Colonic mucosa (tissue), 4 donors: ENCODE results near the gene GFRA1. TPM values are rescaled to one million over a fixed set of nuclear protein-coding genes. Genes with fewer than 3 reads are reported as not detected.

Source experiments
- DNase-seq: peaks from one replicate; pipeline ENCODE4 v3.0.0-alpha.2; 2020
- H3K27ac ChIP-seq: fragments of 200-600 bp; one replicate; pipeline ENCODE4 v1.8.0; 2021
- H3K27me3 ChIP-seq: fragments of 200-600 bp; one replicate; pipeline ENCODE4 v1.8.0; 2021
- H3K36me3 ChIP-seq: fragments of 200-600 bp; one replicate; pipeline ENCODE4 v1.8.0; 2021
- H3K4me1 ChIP-seq: fragments of 200-600 bp; one replicate; pipeline ENCODE4 v1.8.0; 2021; ENCODE audit warnings: mild to moderate bottlenecking
- H3K4me3 ChIP-seq: fragments of 200-600 bp; one replicate; pipeline ENCODE4 v1.8.0; 2021
- H3K9ac ChIP-seq, 2 donors: one replicate each; pipeline ENCODE4 v1.7.0; 2013; ENCODE audit warnings: control low read depth in 2 of 2, low read depth in 2 of 2, low read length in 2 of 2
- H3K9me3 ChIP-seq: fragments of 200-600 bp; one replicate; pipeline ENCODE4 v1.8.0; 2021
- intact Hi-C: fragments of 100-400 bp; cut with DNase I; formaldehyde crosslinking; loops from one replicate; pipeline ENCODE4 v1.14.1; 2022
- total RNA-seq, 2 donors: library from RNA; stranded (reverse); fragmentation: NEBNext Ultra II Directional in 1 of 2; extraction: Animal tissue kit (Norgen Biotek cat#: 25700) in 1 of 2; gene quantifications; one replicate each; pipeline ENCODE4 v1.2.1, GENCODE V29; 2021
- TF ChIP-seq, protein P1 (sequence below): fragments of 200-600 bp; IDR thresholded peaks from one replicate; pipeline ENCODE4 v1.8.0; 2022; ENCODE audit warnings: antibody characterized with exemption, mild to moderate bottlenecking
- donor health status: healthy.
- donor health status: DM: no; HTN: no; CAD: no.
- donor health status: DM: no; HTN: no; CAD: no.

The GFRA1 gene
- total RNA-seq, 2 donors from 2014 or later, result 1.0 to 4.9 TPM

DNA sequence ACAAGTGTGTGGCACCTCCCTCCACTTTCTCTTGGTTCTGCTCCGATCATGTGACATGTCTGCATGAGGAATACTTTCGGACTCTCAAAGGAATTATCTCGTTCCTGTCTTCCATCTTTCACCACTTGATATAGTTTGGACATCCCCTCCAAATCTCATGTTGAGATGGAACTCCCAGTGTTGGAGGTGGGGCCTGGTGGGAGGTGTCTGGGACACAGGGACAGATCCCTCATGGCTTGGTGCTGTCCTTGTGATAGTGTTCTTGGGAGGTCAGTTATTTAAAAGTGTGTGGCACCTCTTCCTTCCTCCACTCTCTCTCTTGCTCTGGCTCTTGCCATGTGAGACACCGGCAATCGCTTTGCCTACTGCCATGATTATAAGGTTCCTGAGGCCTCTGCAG lies 166.4 kb downstream of the GFRA1 start:
- H3K9me3 ChIP-seq, result no peaks in the 10 kb centered on the region
- H3K36me3 ChIP-seq, result no peaks in the 10 kb centered on the region
- H3K27me3 ChIP-seq, result no peaks in the 10 kb centered on the region
- TF ChIP-seq, protein P1, sequence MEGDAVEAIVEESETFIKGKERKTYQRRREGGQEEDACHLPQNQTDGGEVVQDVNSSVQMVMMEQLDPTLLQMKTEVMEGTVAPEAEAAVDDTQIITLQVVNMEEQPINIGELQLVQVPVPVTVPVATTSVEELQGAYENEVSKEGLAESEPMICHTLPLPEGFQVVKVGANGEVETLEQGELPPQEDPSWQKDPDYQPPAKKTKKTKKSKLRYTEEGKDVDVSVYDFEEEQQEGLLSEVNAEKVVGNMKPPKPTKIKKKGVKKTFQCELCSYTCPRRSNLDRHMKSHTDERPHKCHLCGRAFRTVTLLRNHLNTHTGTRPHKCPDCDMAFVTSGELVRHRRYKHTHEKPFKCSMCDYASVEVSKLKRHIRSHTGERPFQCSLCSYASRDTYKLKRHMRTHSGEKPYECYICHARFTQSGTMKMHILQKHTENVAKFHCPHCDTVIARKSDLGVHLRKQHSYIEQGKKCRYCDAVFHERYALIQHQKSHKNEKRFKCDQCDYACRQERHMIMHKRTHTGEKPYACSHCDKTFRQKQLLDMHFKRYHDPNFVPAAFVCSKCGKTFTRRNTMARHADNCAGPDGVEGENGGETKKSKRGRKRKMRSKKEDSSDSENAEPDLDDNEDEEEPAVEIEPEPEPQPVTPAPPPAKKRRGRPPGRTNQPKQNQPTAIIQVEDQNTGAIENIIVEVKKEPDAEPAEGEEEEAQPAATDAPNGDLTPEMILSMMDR, result no peak
- no peak for DNase-seq
- no peak overlapping the region for H3K9ac ChIP-seq
- no peaks in the 10 kb centered on the region for H3K4me1 ChIP-seq
- intact Hi-C loops, result no loop called here
- H3K27ac ChIP-seq, result no peak overlapping the region
- H3K4me3 ChIP-seq, result no peak overlapping the region

DNA sequence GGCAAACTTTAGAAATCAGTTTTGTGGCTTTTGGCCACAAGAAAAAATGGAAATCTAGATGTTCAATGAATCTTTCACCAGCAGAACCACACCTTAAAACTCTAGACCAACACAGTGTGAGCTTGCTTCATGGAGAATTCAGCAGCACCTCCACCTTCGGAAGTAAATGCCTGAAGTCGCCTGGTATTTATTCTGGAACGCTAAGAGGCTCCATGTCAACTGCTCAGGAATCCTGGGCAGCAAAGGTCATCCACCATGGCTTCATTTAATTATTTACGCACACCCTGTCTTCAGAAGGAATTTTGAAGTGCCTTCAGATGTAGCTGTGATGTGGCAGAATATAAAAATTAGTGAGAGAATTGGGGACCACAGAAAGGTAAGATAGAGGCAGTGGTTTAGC lies 167.7 kb downstream of the GFRA1 start:
- TF ChIP-seq, protein P1, result no peak
- H3K36me3 ChIP-seq, result no peaks in the 10 kb centered on the region
- H3K9ac ChIP-seq, result no peak overlapping the region
- no peak for DNase-seq
- H3K27ac ChIP-seq, result no peak overlapping the region
- no peaks in the 10 kb centered on the region for H3K9me3 ChIP-seq
- H3K4me3 ChIP-seq, result no peak overlapping the region
- H3K27me3 ChIP-seq, result no peaks in the 10 kb centered on the region
- intact Hi-C loops, result no loop called here
- H3K4me1 ChIP-seq, result no peaks in the 10 kb centered on the region

DNA sequence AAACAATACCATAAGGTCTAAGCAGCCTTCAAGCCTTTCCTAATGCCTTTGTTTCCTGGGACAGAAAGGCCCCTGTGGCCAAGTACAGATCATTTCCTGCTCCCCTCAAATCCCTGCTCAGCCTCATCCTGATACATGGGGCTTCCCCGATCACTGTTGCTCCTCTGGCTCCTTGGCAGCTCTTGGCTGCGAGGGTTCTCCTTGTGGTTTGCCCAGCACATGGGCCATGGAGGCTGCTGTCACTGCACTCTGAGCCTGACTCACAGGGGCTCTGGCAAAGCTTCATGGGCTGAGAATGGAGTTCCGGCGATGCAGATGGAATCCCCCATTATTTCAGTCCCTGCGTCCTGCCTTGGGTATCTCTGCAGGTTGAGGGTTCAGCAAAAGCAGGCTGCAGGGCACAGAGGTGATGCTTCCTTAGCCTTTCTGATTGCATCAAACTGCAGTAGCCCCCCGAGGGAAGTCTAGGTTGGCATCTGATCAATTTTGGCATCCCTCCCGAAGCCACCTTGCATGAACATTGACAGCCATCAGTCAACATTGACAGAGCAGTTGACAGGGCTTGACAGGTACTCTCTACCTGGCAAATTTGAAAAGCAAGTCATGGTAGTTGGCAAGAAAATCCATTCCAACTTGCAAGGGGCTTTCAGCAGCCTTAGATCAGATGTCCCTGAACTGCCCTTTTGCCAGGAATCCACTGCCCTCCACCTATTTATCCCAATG lies 168.6 kb downstream of the GFRA1 start:
- H3K4me3 ChIP-seq, result no peak overlapping the region
- DNase-seq, result no peak
- H3K9ac ChIP-seq, result no peak overlapping the region
- no peaks in the 10 kb centered on the region for H3K36me3 ChIP-seq
- TF ChIP-seq, protein P1, result no peak
- intact Hi-C loops, result no loop called here
- no peak overlapping the region for H3K27ac ChIP-seq
- H3K4me1 ChIP-seq, result no peaks in the 10 kb centered on the region
- H3K27me3 ChIP-seq, result no peaks in the 10 kb centered on the region
- H3K9me3 ChIP-seq, result no peaks in the 10 kb centered on the region

DNA sequence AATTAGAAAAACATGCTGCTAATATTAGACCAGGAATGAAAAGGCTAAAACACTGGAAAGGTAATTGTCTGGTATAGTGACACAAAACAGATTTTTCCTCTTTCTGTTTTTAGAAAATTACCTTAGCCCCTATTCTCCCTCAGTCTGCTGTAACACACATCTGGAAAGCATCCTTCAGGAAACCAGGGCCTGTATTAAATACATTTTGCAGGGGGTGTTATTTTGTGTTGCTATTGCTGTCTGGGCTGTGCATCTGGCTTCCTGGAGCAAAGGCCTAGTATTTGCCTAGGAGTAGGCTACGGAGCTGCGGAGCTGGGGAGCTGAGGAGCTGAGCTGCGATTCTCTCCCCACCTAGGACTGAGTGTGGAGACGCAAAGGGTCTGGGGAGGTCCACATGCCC lies 169.3 kb downstream of the GFRA1 start:
- no peaks in the 10 kb centered on the region for H3K9me3 ChIP-seq
- no peak overlapping the region for H3K27ac ChIP-seq
- TF ChIP-seq, protein P1, result no peak
- intact Hi-C loops, result no loop called here
- no peak for DNase-seq
- H3K27me3 ChIP-seq, result no peaks in the 10 kb centered on the region
- H3K4me1 ChIP-seq, result no peaks in the 10 kb centered on the region
- no peaks in the 10 kb centered on the region for H3K36me3 ChIP-seq
- no peak overlapping the region for H3K9ac ChIP-seq
- no peak overlapping the region for H3K4me3 ChIP-seq

DNA sequence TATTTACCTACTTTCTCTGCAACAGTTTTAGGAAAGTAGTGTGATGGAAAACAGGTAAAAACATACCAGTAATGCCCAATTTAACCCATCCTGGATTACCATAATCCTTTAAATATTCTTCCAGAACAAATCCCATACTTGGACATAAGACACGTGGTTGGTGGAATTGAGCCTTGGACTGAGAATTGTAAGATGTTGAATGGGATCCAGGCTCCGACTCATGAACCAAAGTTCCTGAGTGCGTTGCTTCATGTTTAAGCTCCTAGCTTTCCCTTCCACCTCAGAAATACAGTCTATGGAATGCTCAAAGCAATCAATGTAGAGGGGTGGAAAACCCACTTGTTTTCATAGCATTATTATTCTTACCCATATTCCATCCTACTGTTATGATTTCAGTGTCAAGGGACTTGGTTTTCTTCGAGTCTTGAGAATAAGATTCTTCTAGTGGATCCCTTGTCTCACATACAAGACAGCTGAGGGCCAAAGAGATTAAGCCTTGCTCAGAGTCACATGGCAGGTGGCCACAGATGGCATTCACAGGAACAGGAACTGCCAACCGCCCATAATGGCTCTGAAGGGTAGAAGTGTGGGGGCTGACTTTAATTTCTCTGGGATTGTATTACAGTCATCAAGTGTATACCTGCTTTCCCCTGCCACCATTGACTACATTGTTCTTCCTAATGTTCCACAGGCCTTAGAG lies 171.2 kb downstream of the GFRA1 start:
- Histone ChIP-seq H3K27me3 (no peaks in the 10 kb centered on the region), H3K9me3 (no peaks in the 10 kb centered on the region), H3K4me3 (no peak overlapping the region), H3K4me1 (no peaks in the 10 kb centered on the region), H3K27ac (no peak overlapping the region), H3K36me3 (no peaks in the 10 kb centered on the region), H3K9ac (no peak overlapping the region)
- intact Hi-C loops, result no loop called here
- no peak for DNase-seq
- TF ChIP-seq, protein P1, result no peak
